GM12878 (cell line): ENCODE results near the gene INCA1. TPM values are rescaled to one million over a fixed set of nuclear protein-coding genes. Genes with fewer than 3 reads are reported as not detected.

Experiments used
- CHD1 ChIP-seq: IDR thresholded peaks from 2 replicates; pipeline ENCODE4 v1.6.1; 2012; ENCODE audit warnings: low read depth, low read length, improper control_type of control experiment
- CTCF ChIP-seq, 3 experiments: IDR thresholded peaks in 2 of 3; conservative IDR thresholded peaks in 1 of 3; 2 replicates each; pipeline ENCODE4 v1.5.1; 2011; ENCODE audit warnings: low read depth in 3 of 3, low read length in 3 of 3, mild to moderate bottlenecking in 3 of 3, control low read depth in 2 of 3, moderate library complexity in 2 of 3, inconsistent platforms in 1 of 3, mixed read lengths in 1 of 3; ENCODE audit not compliant: control insufficient read depth in 2 of 3, insufficient read depth in 1 of 3; ENCODE audit errors: extremely low read depth in 1 of 3
- E2F8 ChIP-seq: fragments of 450-650 bp; IDR thresholded peaks from 2 replicates; pipeline ENCODE4 v1.6.1; 2018; ENCODE audit warnings: mild to moderate bottlenecking, low read depth, moderate library complexity; ENCODE audit not compliant: partially characterized antibody
- EP300 ChIP-seq, 2 experiments: fragments of 150-350 bp in 1 of 2; IDR thresholded peaks; 2 replicates each; pipeline ENCODE4 v1.6.1; 2011 to 2012; ENCODE audit warnings: low read depth in 2 of 2, low read length in 2 of 2, borderline replicate concordance in 1 of 2, improper control_type of control experiment in 1 of 2, inconsistent platforms in 1 of 2; ENCODE audit not compliant: control insufficient read depth in 1 of 2
- FOXK2 ChIP-seq: fragments of 450-650 bp; IDR thresholded peaks from 2 replicates; pipeline ENCODE4 v1.6.1; 2017; ENCODE audit warnings: mild to moderate bottlenecking, moderate library complexity
- FOXM1 ChIP-seq: IDR thresholded peaks from 2 replicates; pipeline ENCODE4 v1.6.1; 2012; ENCODE audit warnings: low read depth, mild to moderate bottlenecking, inconsistent platforms, low read length, moderate library complexity
- HDGF ChIP-seq: fragments of 450-650 bp; IDR thresholded peaks from 2 replicates; pipeline ENCODE4 v1.6.1; 2016; ENCODE audit warnings: antibody characterized with exemption
- HSF1 ChIP-seq: fragments of 150-350 bp; IDR thresholded peaks from 2 replicates; pipeline ENCODE4 v1.6.1; 2014; ENCODE audit warnings: mild to moderate bottlenecking, low read depth, low read length
- IKZF1 ChIP-seq: fragments of 450-650 bp; conservative IDR thresholded peaks from 2 replicates; pipeline ENCODE4 v1.6.1; 2017; ENCODE audit warnings: antibody characterized with exemption, mild to moderate bottlenecking
- NKRF ChIP-seq: fragments of 450-650 bp; conservative IDR thresholded peaks from 2 replicates; pipeline ENCODE4 v1.6.1; 2017; ENCODE audit warnings: mild to moderate bottlenecking, moderate library complexity
- NR2F1 ChIP-seq: fragments of 450-650 bp; conservative IDR thresholded peaks from 2 replicates; pipeline ENCODE4 v1.6.1; 2017; ENCODE audit warnings: mild to moderate bottlenecking
- RAD21 ChIP-seq: IDR thresholded peaks from 2 replicates; pipeline ENCODE4 v1.6.1; 2011; ENCODE audit warnings: mild to moderate bottlenecking, low read depth, low read length, moderate library complexity; ENCODE audit not compliant: insufficient read depth
- SMC3 ChIP-seq: IDR thresholded peaks from 2 replicates; pipeline ENCODE4 v1.6.1; 2011; ENCODE audit warnings: low read length, improper control_type of control experiment, borderline replicate concordance
- SREBF1 ChIP-seq: IDR thresholded peaks from 2 replicates; pipeline ENCODE4 v1.6.1; 2012; ENCODE audit warnings: mild to moderate bottlenecking, low read length
- SREBF2 ChIP-seq: IDR thresholded peaks from 2 replicates; pipeline ENCODE4 v1.6.1; 2012; ENCODE audit warnings: mild to moderate bottlenecking, low read length
- STAT3 ChIP-seq: IDR thresholded peaks from 2 replicates; pipeline ENCODE4 v1.6.1; 2011; ENCODE audit warnings: low read depth, low read length, improper control_type of control experiment
- ZBTB33 ChIP-seq: fragments of 450-650 bp; IDR thresholded peaks from 2 replicates; pipeline ENCODE4 v1.6.1; 2017; ENCODE audit warnings: mild to moderate bottlenecking
- polyA plus RNA-seq, 11 experiments: library from polyadenylated mRNA; depleted of rRNA in 4 of 11; unstranded in 6 of 11; stranded (reverse) in 5 of 11; fragments of >200 nt; fragmentation: Nextera tagmentation in 4 of 11; fragmentation: Illumina TruSeq in 1 of 11; extraction: Ambion mirVana in 4 of 11; extraction: Trizol in 1 of 11; gene quantifications; 1 replicate in 1 of 11; 2 replicates in 10 of 11; pipeline versions ENCODE4 v1.2.1 to v1.2.3, GENCODE V29; 2011 to 2016; ENCODE audit warnings: inconsistent platforms in 2 of 11, missing spikeins in 2 of 11, low read depth in 1 of 11
- total RNA-seq, 4 experiments: library from RNA; depleted of rRNA in 3 of 4; stranded (reverse); fragments of >200 nt in 3 of 4; fragmentation: Illumina TruSeq in 1 of 4; extraction: Trizol in 1 of 4; gene quantifications; 2 replicates each; pipeline versions ENCODE4 v1.2.1 to v1.2.3, GENCODE V29; 2013 to 2021

INCA1 gene
- total and polyA plus RNA-seq, 10 of the 15 experiments (the other 5 are each of a cell fraction or from before 2014, with no cell fraction given) = 0.19 to 1.8 (median 0.45) TPM

- TF ChIP-seq E2F8 (no peak), HDGF (peak; percentile 89; the same call in 1 of the 2 replicates), FOXM1 (no peak), RAD21 (no peak), IKZF1 (0 out of 2 replicates have a peak, but pooled peaks have one; percentile 16), SREBF2 (no peak), FOXK2 (0 out of 2 replicates have a peak, but pooled peaks have one; percentile 46), SMC3 (no peak), NR2F1 (no peak), EP300 (IDR thresholded peaks at IDR 0.05; ENCODE audit: borderline replicate concordance in 1 of 2, control insufficient read depth in 1 of 2, low read depth in 2 of 2, low read length in 2 of 2) (no peak), SREBF1 (no peak), CTCF (IDR thresholded peaks at IDR 0.05 in 2 of 3, conservative IDR thresholded peaks at IDR 0.05 in 1 of 3; ENCODE audit: control insufficient read depth in 2 of 3, extremely low read depth in 1 of 3, insufficient read depth in 1 of 3, low read depth in 3 of 3, low read length in 3 of 3) (no peak), ZBTB33 (no peak), NKRF (0 out of 2 replicates have a peak, but pooled peaks have one; percentile 52), CHD1 (0 out of 2 replicates have a peak, but pooled peaks have one; percentile 60), HSF1 (0 out of 2 replicates have a peak, but pooled peaks have one; percentile 10), STAT3 (no peak)
Measured at GRCh38 chr17:4966844-4967538, 30.3 kb downstream of the INCA1 start (continued).
